Activated naive CD4-positive, alpha-beta T cell treated with anti-CD3 and anti-CD28 coated beads, Interleukin-2, amount 10 ng/mL, durations not matched to agents 7 days and 5 days (primary cell): ENCODE measurements around the gene RNF34.

ENCODE experiments used
- CTCF ChIA-PET: fragments of 350-600 bp; sonication (Branson Sonifier 250); formaldehyde crosslinking; loops from one replicate; lab custom pipeline; 2021; ENCODE audit warnings: antibody characterized with exemption; lab: Charles Lee
- DNase-seq: peaks from one replicate; pipeline ENCODE4 v3.0.0-alpha.2; 2020
- H3K27ac Mint-ChIP-seq: one replicate; pipeline ENCODE4 v1.8.0; 2021; ENCODE audit warnings: mild to moderate bottlenecking, moderate library complexity, mixed read lengths
- H3K27me3 Mint-ChIP-seq: one replicate; pipeline ENCODE4 v1.8.0; 2021; ENCODE audit warnings: mild to moderate bottlenecking, mixed read lengths
- H3K36me3 Mint-ChIP-seq: one replicate; pipeline ENCODE4 v1.8.0; 2021; ENCODE audit warnings: mixed read lengths
- H3K4me1 Mint-ChIP-seq: one replicate; pipeline ENCODE4 v1.8.0; 2021; ENCODE audit warnings: mixed read lengths
- H3K4me3 Mint-ChIP-seq: one replicate; pipeline ENCODE4 v1.8.0; 2021; ENCODE audit warnings: mild to moderate bottlenecking, moderate library complexity, mixed read lengths
- H3K9me3 Mint-ChIP-seq: one replicate; pipeline ENCODE4 v1.8.0; 2021; ENCODE audit warnings: mixed read lengths

RNF34 gene

DNA sequence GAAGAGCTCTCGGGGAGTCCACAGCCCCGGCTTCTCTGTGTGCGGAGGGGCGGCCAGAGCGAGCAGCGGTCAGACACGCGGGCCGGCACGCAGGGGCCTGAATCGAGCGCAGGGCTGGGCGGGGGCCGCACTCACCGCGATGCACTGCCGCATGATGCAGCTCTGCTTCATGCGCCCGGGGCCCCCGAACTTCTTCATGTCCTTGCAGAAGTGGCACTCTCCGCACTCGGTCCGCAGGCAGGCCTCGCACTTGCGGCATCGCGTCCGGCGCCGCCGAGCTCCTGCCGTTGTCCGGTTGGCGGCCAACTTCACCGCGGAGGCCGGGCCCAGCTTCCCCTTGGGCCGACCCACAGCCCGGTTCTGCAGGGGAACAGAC lies 53.1 kb downstream of the RNF34 start:
- peaks cover 37% of the 10 kb centered on the region for H3K4me1 Mint-ChIP-seq
- CTCF ChIA-PET = no interaction called here

DNA sequence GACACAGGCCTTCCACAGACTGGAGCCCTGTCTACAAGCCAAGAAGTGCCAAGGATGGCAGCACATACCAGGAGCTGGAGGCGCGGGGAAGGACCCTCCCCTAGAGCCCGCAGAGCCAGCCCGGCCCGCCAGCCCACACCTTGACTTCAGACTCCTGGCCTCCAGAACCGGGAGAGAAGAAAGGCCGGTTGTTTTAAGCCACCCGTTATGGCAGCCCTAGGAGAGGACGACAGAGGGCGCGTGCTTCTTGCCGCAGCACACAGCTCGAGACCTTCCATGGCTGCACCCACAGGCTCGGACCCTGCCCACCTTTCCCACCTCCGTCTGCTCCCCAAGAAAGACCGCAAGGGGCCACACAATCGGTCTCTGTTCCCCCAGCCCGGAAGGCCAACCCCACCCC lies 53.7 kb downstream of the RNF34 start:
- no peak overlapping the region for H3K27ac Mint-ChIP-seq
- peaks cover 37% of the 10 kb centered on the region for H3K4me1 Mint-ChIP-seq
- DNase-seq = no peak
- CTCF ChIA-PET = interaction anchor here (1.5 kb wide), 1 partner anchor 11 kb away, joined by 6 read pairs; no protein-coding TSS in a partner anchor
- H3K27me3 Mint-ChIP-seq = no peaks in the 10 kb centered on the region
- peaks cover 36% of the 10 kb centered on the region for H3K36me3 Mint-ChIP-seq
- H3K4me3 Mint-ChIP-seq = no peak overlapping the region
- no peaks in the 10 kb centered on the region for H3K9me3 Mint-ChIP-seq

More for the DNA sequence above, 53.1 kb downstream of the RNF34 start:
- H3K36me3 Mint-ChIP-seq = peaks cover 37% of the 10 kb centered on the region
- H3K27me3 Mint-ChIP-seq = no peaks in the 10 kb centered on the region
- no peak overlapping the region for H3K4me3 Mint-ChIP-seq
- H3K27ac Mint-ChIP-seq = no peak overlapping the region
- H3K9me3 Mint-ChIP-seq = no peaks in the 10 kb centered on the region
- no peak for DNase-seq

DNA sequence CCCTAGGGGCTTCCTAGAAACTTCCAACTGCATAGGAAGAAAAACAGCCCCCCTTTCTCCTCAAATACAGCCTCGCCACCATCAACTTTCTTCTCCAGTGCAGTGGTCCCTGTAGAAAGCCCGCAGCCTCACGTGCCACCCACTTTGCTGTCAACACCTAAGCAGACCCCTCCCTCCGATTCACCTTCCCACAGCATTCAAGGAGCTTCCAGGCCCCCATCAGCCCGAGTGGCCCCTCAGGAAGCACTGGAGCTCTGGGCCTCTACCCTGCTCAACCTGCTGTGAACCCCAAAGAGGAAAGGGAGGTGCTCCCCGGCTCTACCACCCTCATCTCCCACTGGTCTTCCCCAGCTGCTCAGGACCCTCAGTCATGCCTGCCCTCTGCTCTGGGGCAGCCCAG lies 55.0 kb downstream of the RNF34 start:
- no peak overlapping the region for H3K4me3 Mint-ChIP-seq
- H3K36me3 Mint-ChIP-seq = peaks cover 26% of the 10 kb centered on the region
- H3K27me3 Mint-ChIP-seq = no peaks in the 10 kb centered on the region
- no peak for DNase-seq
- no peak overlapping the region for H3K27ac Mint-ChIP-seq
- no peaks in the 10 kb centered on the region for H3K9me3 Mint-ChIP-seq
- peaks cover 41% of the 10 kb centered on the region for H3K4me1 Mint-ChIP-seq
- CTCF ChIA-PET = no interaction called here

DNA sequence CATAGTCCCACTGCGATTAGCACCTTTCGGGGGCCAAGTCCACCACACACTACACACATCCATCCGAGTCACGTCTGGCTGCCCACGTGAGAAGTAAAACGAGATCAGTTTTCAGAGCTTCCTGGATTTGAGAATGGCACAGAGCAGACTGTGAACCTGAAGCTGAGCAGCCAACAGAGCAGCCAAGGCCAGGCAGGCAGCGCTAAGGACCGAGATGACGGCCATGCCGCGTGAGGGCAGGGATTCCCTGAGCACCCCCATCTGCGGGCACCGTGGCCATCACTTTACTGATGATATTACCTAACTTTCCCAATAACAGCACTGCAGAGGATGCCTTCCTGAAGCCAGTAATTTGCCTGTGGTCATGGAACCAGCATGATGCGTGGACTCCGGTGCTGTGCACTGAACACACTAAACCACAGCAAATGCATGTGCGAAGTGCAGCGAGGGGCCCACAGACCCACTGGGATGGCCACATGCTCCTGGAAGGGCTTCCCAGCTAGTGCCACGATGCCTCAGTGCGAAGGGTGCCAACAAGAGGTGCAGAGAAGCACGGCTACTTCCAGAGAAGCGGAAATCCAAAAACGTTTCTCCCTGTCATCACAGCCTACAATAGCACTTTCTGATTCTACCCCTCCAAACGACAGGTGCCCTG lies 56.0 kb downstream of the RNF34 start:
- H3K9me3 Mint-ChIP-seq = no peaks in the 10 kb centered on the region
- H3K4me1 Mint-ChIP-seq = peaks cover 44% of the 10 kb centered on the region
- DNase-seq = no peak
- peaks cover 26% of the 10 kb centered on the region for H3K36me3 Mint-ChIP-seq
- no peak overlapping the region for H3K4me3 Mint-ChIP-seq
- CTCF ChIA-PET = no interaction called here
- H3K27me3 Mint-ChIP-seq = no peaks in the 10 kb centered on the region
- H3K27ac Mint-ChIP-seq = peak overlapping the region; percentile 46

DNA sequence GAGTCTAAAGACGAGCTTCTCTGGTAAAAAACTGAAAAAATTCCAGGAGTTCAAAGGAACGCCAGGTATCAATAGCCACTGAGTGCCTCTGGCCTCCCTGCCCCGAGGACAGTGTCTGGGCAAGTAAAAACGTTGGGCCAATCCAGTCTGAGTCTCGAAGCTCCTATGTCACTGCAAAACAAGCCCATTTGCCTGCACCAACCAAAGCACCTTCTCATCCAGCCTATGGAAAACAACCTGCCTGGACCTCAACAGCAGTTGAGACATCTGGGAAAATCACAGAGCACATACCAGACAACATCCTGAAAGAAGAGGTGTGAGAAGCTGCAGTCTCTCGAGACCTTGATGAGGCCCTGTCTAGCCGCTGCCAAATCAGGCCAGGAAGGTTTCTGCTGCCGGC lies 56.6 kb downstream of the RNF34 start:
- no peak overlapping the region for H3K27ac Mint-ChIP-seq
- H3K4me1 Mint-ChIP-seq = peaks cover 45% of the 10 kb centered on the region
- no peak for DNase-seq
- H3K27me3 Mint-ChIP-seq = no peaks in the 10 kb centered on the region
- CTCF ChIA-PET = interaction anchor here (1.2 to 3.7 kb wide), 2 partner anchors 13 to 230 kb away, joined by 3 to 14 read pairs; no protein-coding TSS in a partner anchor
- no peaks in the 10 kb centered on the region for H3K9me3 Mint-ChIP-seq
- no peak overlapping the region for H3K4me3 Mint-ChIP-seq
- H3K36me3 Mint-ChIP-seq = peaks cover 28% of the 10 kb centered on the region

DNA sequence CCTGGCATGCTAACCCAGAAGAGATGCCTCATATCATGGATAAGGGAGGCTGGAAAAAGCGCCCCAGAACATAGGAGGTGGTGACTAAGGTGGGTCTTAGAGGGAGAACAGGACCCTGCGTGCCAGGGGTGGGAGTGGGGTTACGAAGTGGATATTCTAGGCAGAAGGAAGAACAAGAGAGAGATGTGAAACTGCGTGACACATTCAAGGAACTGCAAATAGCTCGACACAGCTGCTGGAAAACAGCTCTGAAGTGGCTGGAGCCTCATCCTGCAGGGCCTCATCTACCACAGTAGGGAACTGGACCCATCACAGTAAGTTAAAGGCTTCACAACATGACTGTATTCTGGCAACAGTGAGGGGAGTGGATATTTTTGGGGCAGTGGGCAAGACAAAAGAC lies 61.1 kb downstream of the RNF34 start:
- no peak overlapping the region for H3K4me3 Mint-ChIP-seq
- H3K27me3 Mint-ChIP-seq = no peaks in the 10 kb centered on the region
- peaks cover 35% of the 10 kb centered on the region for H3K36me3 Mint-ChIP-seq
- no peak overlapping the region for H3K27ac Mint-ChIP-seq
- CTCF ChIA-PET = interaction anchor here (3.2 kb wide), 1 partner anchor 18 kb away, joined by 11 read pairs; no protein-coding TSS in a partner anchor
- DNase-seq = no peak
- H3K9me3 Mint-ChIP-seq = no peaks in the 10 kb centered on the region
- peaks cover 47% of the 10 kb centered on the region for H3K4me1 Mint-ChIP-seq

DNA sequence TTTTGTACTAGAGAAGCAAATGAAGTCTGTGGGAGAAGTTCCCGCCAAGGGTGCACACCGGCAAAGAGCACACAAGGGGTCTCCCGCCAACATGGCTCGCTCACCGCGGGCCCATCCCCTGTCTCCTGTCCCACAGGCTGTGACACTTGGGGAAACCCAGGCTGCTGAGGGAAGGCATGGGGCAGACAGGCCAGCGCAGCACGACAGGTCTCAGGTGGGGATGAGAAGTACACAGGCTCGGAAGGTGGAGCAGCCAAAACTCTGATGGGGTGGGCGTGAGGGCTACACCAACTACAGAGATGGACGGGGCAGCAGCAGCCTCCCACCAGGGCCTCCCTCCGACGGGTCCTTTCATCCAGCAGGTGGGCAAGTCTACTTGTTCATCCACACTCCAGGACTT lies 64.4 kb downstream of the RNF34 start:
- CTCF ChIA-PET = interaction anchor here (0.8 to 1.2 kb wide), 2 partner anchors 16 to 20 kb away, joined by 3 to 4 read pairs; no protein-coding TSS in a partner anchor
- DNase-seq = no peak
- no peak overlapping the region for H3K4me3 Mint-ChIP-seq
- H3K27me3 Mint-ChIP-seq = no peaks in the 10 kb centered on the region
- no peak overlapping the region for H3K27ac Mint-ChIP-seq
- H3K4me1 Mint-ChIP-seq = peaks cover 45% of the 10 kb centered on the region
- no peaks in the 10 kb centered on the region for H3K9me3 Mint-ChIP-seq
- H3K36me3 Mint-ChIP-seq = peaks cover 27% of the 10 kb centered on the region

DNA sequence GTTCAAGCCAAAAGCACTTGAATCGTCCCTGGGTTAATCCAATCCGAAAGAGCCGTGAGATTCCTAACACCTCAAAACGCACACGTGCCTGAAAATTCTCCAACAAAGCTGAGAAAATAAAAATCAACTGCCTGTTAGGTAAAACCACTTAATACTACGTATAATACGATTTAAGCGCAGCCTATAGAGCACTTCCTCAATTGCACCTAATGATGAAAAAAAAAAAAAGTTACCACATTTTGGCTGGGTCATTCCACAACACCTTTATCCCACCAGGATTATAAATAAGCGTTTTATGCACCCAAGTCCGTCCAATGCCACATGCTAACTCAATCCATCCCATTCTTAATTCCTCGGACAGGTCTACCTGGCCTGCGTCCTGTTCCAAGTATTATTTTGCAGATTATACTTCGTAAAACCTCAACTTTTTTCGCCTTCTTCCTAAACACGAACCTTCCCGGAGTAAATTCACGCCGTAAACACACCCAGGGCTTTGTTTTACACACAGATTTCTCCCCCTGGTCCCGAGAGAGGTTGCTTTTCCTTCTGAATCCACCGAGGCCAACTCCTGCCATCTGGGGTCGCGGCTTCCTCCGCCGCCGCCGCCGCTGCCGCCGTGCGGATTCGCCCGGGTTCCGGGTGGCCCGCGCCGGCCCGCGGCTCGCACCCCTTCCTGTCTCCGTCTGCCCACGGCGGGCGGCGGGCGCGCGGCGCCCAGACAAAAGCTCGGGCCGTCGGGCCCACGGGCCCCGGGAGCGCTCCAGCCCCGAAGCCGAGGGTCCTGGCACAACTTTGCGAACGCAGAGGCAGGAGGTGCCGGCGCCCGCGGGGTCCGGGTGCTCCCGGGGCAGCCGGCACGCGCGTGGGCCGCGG lies 66.2 kb downstream of the RNF34 start:
- Mint-ChIP-seq H3K4me1 (peaks cover 43% of the 10 kb centered on the region), H3K9me3 (no peaks in the 10 kb centered on the region), H3K4me3 (peak overlapping the region; percentile 95), H3K27me3 (peaks cover 4% of the 10 kb centered on the region), H3K27ac (peak overlapping the region; percentile 89), H3K36me3 (peaks cover 24% of the 10 kb centered on the region)
- CTCF ChIA-PET = interaction anchor here (1.7 kb wide), 1 partner anchor 23 kb away, joined by 5 read pairs; no protein-coding TSS in a partner anchor
- DNase-seq = peak; percentile 60

DNA sequence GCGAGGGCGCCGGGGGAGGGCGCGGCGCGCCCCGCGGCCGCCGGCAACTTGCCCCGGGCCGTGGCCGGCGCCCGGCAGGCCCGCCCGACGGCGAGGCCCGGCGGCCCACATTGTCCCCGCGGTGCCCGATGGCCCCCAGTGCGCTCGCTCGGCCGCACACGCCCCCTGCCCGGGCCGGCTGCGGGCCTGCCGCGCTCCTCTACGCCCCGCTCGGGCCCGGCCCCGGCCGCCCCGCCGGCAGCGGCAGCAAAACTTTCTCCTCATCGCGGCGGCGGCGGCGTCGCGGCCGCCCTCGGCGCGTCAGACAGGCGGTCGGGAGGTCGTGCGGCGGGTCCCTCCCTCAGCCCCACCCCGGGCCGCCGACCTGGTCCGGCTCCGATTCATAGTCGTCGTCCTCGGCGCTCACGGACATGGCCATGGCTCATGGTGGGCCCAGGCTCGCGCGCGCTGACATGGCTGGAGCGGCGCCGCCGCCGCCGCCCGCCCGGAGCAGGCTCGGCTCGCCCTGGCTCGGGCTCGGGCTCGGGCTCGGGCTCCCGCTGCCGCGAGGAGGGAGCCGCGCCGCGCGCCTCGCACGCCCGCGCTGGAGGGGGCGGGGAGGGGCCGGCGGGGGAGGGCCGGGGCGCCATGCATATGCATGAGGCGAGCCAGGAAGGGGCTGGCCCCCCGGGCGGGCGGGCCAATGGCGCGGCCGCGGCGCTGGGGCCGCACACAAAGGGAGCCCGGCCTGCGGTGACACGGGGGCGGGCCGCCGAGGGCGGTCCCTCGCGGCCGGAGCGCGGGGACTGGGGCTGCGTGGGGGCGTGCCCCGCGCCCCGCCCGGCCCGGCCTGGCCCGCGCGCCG lies 67.1 kb downstream of the RNF34 start:
- CTCF ChIA-PET = interaction anchor here (1.2 kb wide), 1 partner anchor 10 kb away, joined by 5 read pairs; no protein-coding TSS in a partner anchor
- no peak overlapping the region for H3K27ac Mint-ChIP-seq
- H3K27me3 Mint-ChIP-seq = peaks cover 4% of the 10 kb centered on the region
- peak overlapping the region; percentile 40 for H3K4me3 Mint-ChIP-seq
- peak; percentile 92 for DNase-seq
- H3K9me3 Mint-ChIP-seq = no peaks in the 10 kb centered on the region
- H3K4me1 Mint-ChIP-seq = peaks cover 36% of the 10 kb centered on the region
- H3K36me3 Mint-ChIP-seq = peaks cover 18% of the 10 kb centered on the region

DNA sequence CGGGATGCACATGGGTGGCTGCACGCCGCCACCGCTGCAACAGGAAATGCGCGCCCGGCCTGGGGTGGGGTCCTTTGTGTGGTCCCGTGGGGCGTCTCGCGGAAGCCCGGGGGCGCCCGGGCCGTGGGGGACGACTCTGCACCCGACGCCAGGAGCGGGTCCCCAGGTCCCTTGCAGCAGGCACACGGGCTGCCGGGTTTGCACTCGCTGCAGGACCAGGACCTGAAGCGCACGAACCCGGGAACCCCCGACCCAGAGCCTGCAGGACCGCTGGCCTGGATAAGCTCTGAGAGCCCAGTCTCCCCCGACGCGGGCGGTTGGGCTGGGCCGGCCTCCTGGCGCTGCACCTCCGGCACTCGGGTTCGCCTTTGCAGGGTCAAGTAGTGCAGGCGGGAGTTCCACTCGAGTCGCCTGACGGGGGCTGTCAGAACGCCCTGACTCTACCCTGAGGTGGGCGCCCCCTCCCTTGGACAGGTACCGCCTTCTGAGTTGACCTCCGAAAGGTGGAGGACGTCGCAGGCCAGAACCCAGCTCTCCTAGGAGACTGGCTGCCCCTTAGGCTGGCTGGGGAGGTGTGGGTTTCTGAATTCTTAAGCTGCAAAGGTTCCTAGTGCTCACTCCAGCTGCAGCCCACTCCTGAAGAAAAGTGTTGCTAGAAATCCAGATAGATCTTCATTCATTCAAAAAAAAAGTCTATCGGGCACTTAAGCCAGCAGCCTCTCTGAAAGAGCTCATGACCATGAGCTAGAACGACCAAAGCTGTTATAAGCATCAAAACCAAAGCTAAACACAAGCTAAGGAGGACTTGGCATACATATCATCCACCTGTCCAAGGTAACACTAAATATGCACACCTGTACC lies 68.0 kb downstream of the RNF34 start:
- CTCF ChIA-PET = interaction anchor here (1.0 to 1.9 kb wide), 3 partner anchors 9 to 23 kb away, joined by 3 to 16 read pairs (median 5); no protein-coding TSS in a partner anchor
- no peak for DNase-seq
- Mint-ChIP-seq H3K27ac (peak overlapping the region; percentile 28), H3K4me3 (peak overlapping the region; percentile 46), H3K36me3 (peaks cover 17% of the 10 kb centered on the region), H3K9me3 (no peaks in the 10 kb centered on the region), H3K27me3 (peaks cover 4% of the 10 kb centered on the region), H3K4me1 (peaks cover 34% of the 10 kb centered on the region)

DNA sequence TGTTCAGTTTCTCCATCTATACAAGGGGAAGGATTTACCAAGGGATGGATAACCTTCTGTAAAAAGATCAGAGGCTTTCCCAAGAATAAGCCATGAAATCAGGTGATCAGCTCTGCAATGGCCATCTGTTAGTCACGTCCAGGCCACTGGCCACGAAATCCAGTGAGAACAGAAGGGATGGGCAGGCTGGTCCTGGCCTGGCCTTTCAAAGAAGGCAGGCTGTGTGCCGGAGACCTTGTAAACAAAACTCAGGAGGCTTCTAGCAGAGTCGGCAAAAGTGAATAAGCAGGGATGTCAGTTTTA lies 68.5 kb downstream of the RNF34 start:
- Mint-ChIP-seq H3K4me1 (peaks cover 34% of the 10 kb centered on the region), H3K4me3 (no peak overlapping the region), H3K36me3 (peaks cover 17% of the 10 kb centered on the region), H3K9me3 (no peaks in the 10 kb centered on the region), H3K27ac (no peak overlapping the region), H3K27me3 (peaks cover 4% of the 10 kb centered on the region)
- CTCF ChIA-PET = interaction anchor here (1.0 to 1.9 kb wide), 3 partner anchors 8 to 22 kb away, joined by 3 to 16 read pairs (median 5); no protein-coding TSS in a partner anchor
- DNase-seq = no peak

DNA sequence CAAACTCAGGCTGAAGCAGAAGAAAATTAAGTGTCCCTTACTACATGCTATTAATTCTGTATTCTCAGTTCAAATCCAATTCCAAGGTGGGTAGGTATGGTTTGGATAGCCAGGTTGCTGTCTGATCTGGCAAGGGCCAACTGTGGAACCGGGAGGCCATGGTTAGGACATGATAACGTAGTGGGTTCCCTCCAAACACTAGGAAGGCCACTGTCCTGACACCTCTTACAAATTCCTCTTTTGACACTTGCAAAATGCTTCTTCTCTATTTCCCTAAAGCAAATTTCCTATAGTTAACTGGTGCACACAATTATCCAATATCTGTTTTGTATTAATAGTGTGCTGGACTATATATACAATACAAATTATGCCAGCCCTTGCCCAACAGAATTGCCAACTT lies 70.8 kb downstream of the RNF34 start:
- H3K4me1 Mint-ChIP-seq = peaks cover 20% of the 10 kb centered on the region
- no peak overlapping the region for H3K27ac Mint-ChIP-seq
- DNase-seq = no peak
- H3K4me3 Mint-ChIP-seq = no peak overlapping the region
- CTCF ChIA-PET = no interaction called here
- peaks cover 5% of the 10 kb centered on the region for H3K36me3 Mint-ChIP-seq
- peaks cover 4% of the 10 kb centered on the region for H3K27me3 Mint-ChIP-seq
- H3K9me3 Mint-ChIP-seq = no peaks in the 10 kb centered on the region
